Measurements from ENCODE around the gene RPL39.
"Not testable (repeated sequence)": the region's sequence is repeated elsewhere in the genome, so short reads cannot be mapped to it uniquely, and the experiment has no call there.

RPL39 gene

GRCh38 chrX:119763181-119763580 lies 28.2 kb downstream of the RPL39 start:
- no peak for DNase-seq (ENCODE audit: low read depth)

DNA sequence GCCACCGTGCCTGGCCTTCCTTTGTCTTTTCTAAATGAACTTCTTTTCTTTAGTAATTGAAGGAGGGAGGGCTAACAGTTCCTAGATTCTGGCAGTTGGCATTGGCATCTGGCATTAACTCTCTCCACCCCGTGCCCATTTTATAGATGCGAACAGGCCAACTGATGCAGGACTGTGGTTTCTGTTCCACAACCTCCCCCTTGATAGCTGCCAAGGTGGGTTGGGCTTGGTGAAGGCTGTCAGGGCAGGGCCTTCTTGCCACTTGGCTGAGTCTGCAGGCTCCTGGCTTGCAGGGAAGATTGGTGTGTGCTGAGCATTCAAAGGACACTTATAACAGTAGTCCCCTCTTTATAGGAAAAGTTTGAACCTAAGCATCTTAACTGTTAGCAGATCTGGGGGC lies 28.7 kb downstream of the RPL39 start:
- DNase-seq (ENCODE audit: low read depth): no peak

DNA sequence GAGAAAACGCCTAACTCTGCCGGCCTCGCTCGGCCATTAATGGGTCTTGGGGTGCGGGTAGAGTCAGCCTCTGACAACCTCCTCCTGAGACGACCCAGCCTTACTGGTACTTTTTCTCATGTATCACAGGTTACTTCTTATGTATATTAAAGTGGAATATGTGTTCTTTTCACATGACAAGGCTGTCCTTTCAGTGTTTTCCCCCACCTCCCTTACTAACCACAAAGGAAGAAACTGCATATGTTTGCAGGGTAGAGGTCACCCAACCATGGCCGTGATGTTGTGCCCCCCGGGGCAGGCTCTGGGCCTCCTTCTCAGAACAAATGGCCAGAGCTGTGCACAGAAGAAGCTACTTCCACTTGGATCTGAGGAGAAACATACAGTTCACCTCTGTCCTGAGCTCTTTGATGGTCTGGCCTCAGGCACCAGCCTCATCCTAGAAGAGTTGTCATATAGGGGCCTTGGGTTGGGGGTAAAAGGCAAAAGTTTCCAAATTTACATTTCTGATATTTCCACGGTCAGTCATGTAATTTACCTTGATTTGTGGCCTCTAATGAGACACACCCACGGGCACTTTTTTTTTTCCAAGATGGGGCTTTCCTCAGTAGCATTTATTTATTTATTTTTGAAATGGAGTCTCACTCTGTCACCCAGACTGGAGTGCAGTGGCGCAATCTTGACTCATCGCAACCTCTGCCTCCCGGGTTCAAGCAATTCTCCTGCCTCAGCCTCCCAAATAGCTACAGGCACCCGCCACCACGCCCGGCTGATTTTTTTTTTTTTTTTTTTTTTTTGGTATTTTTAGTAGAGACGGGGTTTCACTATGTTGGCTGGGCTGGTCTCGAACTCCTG lies 31.2 kb downstream of the RPL39 start:
- DNase-seq (ENCODE audit: low read depth): no peak

DNA sequence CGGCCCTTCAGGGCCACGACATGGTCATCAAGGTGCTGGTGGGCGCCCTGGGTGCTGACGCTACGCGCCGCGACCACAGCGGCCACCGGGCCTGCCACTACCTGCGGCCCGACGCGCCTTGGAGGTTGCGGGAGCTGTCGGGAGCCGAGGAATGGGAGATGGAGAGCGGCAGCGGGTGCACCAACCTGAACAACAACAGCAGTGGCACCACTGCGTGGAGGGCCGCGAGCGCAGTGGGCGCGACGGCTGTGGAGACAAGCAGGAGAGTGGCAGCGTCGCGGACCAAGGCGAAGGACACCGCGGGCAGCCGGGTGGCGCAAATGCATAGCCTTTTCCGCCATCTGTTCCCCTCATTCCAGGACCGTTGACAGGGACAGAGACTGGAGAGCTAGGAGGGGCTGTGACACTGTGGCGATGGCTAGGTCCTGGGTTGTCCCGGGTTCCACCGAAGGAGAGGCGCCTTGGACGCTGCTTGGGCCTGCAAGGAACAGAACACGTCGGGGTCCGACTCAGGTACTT lies 32.1 kb downstream of the RPL39 start:
- no peak for DNase-seq (ENCODE audit: low read depth)

DNA sequence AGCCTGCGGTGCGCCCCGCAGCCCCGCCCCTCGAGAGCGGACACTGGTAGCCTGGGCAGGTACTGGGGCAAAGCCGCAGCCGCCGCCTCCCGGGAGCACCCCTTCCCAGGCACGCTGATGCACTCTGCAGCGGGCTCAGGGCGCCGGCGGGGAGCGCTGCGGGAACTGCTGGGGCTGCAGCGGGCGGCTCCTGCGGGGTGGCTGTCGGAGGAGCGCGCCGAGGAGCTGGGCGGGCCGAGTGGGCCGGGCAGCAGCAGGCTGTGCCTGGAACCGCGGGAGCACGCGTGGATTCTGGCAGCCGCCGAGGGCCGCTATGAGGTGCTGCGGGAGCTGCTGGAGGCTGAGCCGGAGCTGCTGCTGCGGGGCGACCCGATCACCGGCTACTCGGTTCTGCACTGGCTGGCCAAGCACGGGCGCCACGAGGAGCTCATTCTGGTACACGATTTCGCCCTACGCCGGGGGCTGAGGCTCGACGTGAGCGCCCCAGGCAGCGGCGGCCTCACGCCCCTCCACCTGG lies 32.6 kb downstream of the RPL39 start:
- no peak for DNase-seq (ENCODE audit: low read depth)

GRCh38 chrX:119757979-119758730 lies 33.3 kb downstream of the RPL39 start, which contains the start of gene SOWAHD:
TSS of gene SOWAHD (plus strand) at chrX:119758588. CDS start at chrX:119758668, 80 bp downstream.
- DNase-seq (ENCODE audit: low read depth): no peak

DNA sequence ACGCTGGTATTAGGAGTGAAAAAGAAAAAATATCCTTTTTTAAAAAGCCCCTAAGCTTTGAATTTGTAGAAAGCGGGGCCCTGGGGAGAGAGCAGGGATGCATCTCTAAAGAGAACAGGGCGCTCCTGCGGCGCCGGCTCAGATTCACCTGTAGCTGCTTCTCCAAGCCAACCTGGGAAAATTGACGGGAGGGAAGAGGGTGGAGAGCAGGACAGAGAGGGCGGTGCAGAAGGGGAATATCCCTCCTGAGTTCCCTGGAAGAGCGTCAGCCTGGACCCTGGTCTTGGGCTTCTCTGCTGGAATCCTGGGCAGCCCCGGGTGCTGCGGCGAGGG lies 33.8 kb downstream of the RPL39 start:
- DNase-seq (ENCODE audit: low read depth): no peak

GRCh38 chrX:119756926-119757635 lies 34.3 kb downstream of the RPL39 start:
- DNase-seq (ENCODE audit: low read depth): no peak

- DNase-seq (ENCODE audit: low read depth): no peak
Observed at GRCh38 chrX:119755981-119756533, 35.4 kb downstream of the RPL39 start.

DNA sequence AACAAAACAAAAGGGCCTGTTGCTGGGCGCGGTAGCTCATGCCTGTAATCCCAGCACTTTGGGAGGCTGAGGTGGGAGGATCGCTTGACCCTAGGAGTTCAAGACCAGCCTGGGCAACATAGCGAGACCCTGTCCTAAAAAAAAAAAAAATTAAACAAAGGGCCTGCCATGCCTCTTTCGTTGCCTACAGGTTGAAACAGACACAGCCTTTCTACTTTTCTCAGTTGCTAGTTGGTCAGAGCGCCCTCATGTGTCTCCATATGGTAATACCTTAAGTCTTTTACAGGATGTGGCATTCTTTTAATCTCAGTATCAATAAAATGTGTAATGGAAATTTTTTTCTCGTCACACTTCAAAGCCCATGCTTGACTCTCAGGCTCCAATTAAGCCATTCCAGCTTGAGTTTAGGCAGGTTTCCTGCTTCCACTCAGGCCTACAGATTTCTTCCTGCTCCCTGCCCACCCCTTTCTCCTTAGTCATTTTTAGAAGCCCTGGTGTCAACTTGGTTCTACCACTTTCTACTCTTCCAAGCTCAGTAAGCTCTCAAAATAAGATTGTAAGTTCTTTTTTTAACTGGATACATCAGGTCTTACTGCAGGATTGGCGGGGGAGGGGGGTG lies 37.7 kb downstream of the RPL39 start:
- DNase-seq (ENCODE audit: low read depth): peak; percentile 13

DNA sequence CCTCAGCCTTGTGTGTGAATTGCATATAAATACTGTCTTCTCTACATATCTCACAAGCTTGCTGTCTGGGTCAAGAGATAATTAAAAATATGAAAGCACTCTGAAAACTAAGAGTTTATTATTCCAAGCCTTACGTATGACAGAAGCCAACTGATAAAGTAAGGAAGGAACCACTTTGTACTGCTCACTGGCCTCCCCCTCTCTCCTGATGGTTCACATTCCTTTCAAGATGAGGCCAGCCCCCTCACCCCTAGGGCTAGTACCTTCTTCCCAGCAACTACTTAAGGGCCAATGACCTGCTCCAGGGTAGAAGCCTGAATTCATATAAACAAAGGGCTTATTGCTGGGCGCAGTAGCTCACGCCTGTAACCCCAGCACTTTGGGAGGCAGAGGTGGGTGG lies 38.4 kb downstream of the RPL39 start:
- no peak for DNase-seq (ENCODE audit: low read depth)

- not testable (repeated sequence) for DNase-seq (ENCODE audit: low read depth)
Observed at GRCh38 chrX:119750751-119751150, 40.7 kb downstream of the RPL39 start.

DNA sequence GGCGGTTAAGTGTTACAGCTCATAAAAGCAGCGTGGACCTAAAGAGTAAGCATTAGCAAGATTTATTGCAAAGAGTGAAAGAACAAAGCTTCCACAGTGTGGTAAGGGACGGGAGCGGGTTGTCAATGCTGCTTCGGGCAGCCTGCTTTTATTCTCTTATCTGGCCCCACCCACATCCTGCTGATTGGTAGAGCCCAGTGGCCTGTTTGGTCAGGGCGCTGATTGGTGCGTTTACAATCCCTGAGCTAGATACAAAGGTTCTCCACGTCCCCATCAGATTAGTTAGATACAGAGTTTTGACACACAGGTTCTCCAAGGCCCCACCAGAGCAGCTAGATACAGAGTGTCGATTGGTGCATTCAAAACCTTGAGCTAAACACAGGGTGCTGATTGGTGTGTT lies 41.3 kb downstream of the RPL39 start:
- DNase-seq (ENCODE audit: low read depth): not testable (repeated sequence)

DNA sequence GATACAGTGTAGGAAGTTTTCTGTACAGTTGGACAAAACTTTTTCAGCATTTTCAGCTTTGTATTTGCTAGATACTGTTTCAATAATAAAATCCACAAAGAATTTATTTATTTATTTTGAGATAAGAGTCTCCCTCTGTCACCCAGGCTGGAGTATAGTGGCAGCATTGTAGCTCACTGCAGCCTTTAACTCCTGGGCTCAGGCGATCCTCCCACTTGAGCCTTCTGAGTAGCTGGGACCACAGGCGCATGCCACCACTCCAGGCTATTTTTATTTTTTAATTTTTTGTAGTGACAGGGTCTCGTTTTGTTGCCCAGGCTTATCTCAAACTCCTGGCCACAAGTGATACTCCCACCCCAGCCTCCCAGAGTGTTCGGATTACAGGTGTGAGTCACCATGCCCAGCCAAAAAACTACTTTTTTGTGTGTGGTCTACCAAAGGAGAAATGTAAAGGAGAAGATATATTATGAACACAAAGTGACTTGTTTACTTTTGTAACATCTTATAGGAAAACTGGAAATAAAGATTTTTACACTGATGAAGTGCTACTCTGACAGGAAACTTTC lies 46.1 kb downstream of the RPL39 start:
- no peak for DNase-seq (ENCODE audit: low read depth)

DNA sequence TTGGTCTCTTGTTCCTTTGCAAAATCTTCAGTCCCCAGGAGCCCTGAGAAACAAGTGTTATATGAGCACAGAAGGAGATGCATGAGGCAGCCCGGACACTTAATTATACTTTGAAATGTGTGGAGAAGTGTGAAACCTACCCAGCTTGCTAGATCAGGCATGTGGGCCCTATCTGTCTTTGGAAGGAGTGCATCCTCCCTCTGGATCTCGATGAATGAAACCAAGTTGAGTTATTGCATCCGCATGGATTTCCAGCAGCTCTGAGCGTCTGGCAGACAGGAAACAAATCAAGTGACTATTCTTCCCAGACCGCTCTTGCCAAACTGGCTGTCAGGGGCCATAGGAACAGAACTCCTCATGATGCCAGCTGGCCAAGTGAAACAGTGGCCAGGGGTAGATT lies 52.7 kb downstream of the RPL39 start:
- no peak for DNase-seq (ENCODE audit: low read depth)
